CD4-positive, alpha-beta T cell treated with Interleukin-2 at 100 ng/mL for 4 hours (primary cell): Measurements from ENCODE around the gene VAV3.
"Not testable (repeated sequence)": the region's sequence is repeated elsewhere in the genome, so short reads cannot be mapped to it uniquely, and the experiment has no call there.

Experiments
- DNase-seq: peaks from one replicate; pipeline ENCODE4 v3.0.0-alpha.2; 2020; ENCODE audit warnings: low spot score

VAV3 gene

GRCh38 chr1:107894605-107895004 is 70.4 kb downstream of the VAV3 start:
- DNase-seq = no peak

GRCh38 chr1:107893350-107893749 is 71.6 kb downstream of the VAV3 start:
- not testable (repeated sequence) for DNase-seq

DNA sequence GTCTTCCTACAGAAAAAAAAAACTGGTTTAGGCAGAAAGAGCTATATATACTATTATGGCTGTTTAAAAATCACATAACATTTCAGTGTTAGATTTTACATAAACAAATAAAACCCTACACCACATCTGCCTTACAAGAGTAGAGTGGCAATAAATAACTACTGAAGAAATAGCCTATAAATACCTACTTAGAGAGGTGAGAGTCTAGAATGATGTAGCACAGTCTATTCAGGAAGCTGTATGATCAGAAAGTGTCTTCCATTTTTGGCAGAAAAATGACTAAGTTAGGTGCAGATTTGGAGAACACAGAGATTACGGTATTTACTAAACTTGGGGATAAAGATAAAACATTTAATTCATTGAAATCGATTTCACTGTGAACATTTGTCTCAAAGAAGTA is 75.5 kb downstream of the VAV3 start:
- no peak for DNase-seq

- no peak for DNase-seq
These were observed 81.4 kb downstream of the VAV3 start for GRCh38 chr1:107883562-107883961.

DNA sequence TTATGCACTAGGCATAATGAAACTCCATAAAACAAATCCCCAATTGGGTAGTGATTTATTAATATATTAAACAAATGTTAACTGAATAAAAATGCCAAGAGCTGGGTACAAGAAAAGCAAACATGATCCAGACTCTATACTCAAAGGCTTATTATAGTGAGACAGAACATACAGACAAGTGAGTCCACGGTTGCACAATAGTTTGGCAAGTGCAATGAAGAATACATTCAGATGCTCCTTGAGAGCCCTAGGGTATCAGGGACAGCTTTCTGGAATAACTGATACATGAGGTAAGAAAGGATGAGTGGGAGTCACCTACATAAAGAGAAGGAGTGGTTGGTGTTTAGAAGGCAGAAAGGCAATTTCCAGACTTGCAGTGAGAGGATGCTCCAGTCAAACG is 85.1 kb downstream of the VAV3 start:
- no peak for DNase-seq

GRCh38 chr1:107879346-107879745 is 85.6 kb downstream of the VAV3 start:
- no peak for DNase-seq

- no peak for DNase-seq
These were observed 87.2 kb downstream of the VAV3 start for GRCh38 chr1:107877745-107878144.

DNA sequence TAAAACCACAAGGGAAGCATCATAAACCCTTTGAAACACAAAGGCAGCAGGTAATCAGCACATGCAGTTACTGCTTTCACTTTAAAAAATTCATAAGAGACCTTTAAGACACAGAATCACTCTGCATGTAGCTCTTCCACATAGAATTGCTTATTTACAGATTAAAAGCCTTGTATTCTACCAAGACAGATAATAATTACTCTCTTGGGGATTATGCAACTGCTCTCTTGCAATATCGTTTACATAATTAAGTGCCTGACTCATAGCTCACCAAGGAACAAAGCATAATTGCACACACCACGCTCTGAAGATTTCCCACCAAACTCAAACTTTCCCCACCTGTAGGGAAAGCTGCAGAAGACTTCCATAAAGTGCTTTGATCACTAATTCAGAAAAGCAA is 87.9 kb downstream of the VAV3 start:
- no peak for DNase-seq

DNA sequence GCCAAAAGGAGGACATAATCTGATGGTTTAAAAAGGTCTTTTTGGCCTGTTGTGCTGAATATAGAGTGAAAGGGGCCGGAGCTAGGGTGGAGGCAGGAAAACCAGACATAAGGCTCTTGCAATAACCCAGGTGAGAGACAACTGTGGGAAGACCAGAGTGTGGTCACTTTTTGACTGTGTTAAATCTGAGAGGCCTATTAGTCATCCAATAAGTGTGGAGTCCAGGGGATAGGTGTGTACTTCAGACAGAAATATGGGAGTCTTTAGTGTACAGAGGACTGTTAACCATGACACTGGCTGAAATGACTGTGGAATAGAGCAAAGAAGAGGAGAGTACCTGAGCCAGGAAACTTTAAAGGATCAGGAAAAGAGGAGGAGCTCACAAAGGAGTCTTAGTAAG is 89.3 kb downstream of the VAV3 start:
- DNase-seq = no peak

DNA sequence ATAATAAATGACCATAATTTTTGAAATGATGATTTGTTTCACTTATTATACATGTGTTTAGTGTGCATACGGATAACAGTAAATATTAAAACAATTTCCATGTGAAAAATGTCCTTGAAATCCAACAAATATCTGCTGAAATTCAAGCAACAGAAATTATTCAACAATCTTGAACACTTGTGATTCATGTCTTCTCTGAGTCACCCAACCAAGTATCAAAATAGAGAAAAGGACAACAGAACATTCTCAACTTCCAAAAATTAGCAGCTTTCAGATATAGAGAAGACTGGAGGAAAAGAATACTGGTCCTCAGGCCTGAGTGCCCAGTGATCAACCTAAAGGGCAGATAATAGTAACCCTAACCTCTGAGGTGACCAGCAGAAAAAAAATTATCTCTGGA is 90.8 kb downstream of the VAV3 start:
- DNase-seq = no peak

DNA sequence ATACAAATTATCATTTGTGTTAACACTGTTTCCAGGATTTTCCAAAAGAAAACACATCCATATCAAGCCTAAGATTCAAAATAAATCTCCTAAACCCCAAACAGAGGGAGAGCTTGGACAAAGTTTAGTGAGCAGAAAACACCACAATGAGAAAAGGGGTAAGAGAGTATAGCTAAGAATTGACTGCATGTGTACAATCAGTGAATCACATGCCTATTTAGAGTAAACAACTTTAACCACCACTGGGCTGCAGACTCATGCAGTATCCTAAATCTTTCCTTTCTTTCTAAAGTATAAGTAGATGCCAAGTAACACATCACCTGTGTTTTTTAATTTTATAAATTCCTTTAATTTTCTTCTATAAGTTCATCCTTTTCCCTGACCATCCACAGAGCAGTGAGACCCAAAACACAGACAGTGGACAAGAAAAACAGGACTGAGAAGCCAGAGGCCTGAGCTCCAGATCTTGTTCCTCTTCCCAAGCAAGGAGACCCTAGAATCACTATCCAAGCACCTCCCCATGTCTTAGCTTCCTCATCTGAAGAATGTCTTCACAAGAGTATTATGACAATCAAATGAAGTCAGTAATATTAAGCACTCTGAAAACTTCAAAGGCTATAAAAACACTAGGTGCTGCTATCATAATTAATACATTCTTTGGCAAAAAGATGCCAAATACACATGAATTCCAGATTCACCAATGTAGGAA is 93.1 kb downstream of the VAV3 start:
- no peak for DNase-seq

DNA sequence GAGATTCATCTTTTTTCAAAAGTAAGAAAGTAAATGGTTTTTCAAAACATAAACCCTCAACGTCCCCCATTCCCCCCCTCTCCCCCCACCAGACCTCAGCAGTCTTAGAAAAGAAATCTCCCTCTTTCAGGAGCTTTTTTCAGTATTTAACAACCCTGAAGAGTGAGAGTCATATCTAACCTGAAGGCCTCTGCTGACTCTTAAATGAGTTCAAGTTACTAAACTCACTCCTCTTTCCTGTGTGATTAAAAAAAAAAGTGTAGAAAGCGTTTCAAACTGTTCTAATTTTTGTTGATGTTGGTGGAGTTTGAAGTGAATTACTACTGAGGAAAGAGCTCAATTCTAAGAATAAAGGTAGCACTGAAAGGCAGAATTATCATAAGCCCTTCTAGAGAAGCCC is 93.7 kb downstream of the VAV3 start:
- DNase-seq = peak; percentile 9

DNA sequence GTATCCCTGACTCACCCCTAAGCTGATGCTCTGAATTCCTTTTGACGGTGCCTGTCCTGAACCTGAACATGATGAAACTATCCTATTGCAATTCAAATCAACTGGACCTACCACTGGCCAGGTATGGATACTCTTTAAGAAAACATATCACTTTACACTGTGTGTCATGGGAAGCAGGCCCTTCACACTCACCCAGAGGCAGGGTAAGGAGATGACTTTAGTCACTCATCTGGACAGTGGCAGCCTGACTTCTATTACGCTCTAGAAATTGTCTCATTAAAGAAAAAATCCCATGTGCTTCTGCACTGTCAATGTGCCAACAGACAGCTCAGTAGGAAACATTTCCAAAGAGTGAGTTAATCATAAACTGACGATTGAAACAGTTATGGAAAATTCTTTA is 94.3 kb downstream of the VAV3 start:
- DNase-seq = no peak

- no peak for DNase-seq
These were observed 97.1 kb downstream of the VAV3 start for GRCh38 chr1:107867897-107868296.

DNA sequence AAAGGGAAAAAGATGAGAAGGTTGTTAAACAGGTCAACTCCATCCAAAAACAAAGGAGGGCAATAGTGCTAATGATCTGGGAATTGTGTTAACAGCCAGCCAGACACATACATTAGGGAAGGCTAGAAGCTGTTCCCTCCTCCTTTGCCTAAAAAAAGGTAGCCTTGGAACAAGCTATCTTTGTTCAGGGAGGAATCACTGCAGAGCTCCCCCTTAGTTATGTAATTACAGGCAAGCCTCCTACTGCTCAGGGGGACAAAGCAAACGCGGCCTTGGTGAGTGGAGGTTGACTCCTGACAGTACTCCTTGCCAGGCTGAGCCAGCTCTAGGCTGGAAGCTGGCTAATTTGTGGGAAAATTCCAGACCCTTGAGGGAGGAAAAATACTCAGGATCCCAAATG is 97.6 kb downstream of the VAV3 start:
- DNase-seq = no peak

DNA sequence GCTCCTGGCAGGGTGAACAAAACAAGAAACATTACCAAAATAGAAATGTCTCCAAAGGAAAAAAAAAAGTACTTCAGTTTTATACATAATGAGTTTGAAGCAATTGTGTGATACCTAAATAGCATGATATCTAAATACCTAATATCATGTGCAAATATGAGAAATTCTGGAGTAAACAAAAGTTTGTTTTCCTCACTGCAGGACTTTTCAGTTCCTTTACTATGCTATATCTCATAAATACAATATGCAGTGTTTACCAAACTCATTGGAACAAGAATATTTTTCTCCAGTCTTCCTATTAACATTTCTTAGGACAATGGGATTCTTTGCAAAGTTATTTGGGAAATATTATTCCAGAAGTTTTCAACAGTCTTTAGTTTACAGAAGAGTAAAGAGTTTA is 98.1 kb downstream of the VAV3 start:
- DNase-seq = no peak

DNA sequence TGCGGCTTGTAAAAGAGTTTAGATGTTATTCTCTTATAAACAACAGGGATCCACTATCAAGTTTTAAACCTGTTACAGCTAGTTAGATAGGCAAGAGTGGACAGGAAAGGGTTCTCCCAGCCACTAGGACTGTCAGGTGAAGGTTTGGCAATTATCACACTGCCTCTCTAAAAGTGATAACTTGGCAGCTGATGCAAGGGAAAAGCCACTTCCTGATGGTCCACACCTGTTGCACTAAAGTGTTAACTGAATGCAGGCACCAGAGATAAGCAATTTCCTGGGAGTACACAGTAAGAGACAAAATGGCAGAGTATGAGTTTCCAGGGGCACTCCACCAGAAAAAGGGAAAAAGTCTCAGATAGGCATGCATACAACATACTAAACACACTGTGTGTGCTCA is 99.4 kb downstream of the VAV3 start:
- no peak for DNase-seq

GRCh38 chr1:107863342-107863741 is 101.6 kb downstream of the VAV3 start:
- DNase-seq = no peak

DNA sequence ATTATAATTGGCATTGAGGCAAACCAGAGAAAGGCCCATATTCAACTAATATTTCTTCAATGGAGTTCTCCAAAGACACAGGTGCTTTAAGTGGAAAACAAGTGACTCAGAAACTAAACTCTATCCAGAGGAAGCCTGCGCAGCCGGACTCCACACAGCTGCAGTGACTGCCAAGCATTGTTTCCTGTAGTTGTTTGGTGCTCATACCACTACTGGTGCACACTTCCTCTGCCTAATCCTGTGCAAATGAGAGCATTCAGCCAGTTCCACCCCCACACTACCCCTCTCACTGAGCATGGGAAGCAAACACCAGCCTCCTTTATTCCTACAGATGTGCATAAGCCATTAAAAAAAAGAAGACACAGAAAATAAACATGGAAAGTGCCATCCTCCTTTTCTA is 102.9 kb downstream of the VAV3 start:
- no peak for DNase-seq

GRCh38 chr1:107858323-107858722 is 106.7 kb downstream of the VAV3 start:
- no peak for DNase-seq

GRCh38 chr1:107851418-107851817 is 113.6 kb downstream of the VAV3 start:
- no peak for DNase-seq

GRCh38 chr1:107844541-107845194 is 120.3 kb downstream of the VAV3 start:
- not testable (repeated sequence) for DNase-seq

GRCh38 chr1:107843989-107844388 is 121.0 kb downstream of the VAV3 start:
- DNase-seq = no peak

DNA sequence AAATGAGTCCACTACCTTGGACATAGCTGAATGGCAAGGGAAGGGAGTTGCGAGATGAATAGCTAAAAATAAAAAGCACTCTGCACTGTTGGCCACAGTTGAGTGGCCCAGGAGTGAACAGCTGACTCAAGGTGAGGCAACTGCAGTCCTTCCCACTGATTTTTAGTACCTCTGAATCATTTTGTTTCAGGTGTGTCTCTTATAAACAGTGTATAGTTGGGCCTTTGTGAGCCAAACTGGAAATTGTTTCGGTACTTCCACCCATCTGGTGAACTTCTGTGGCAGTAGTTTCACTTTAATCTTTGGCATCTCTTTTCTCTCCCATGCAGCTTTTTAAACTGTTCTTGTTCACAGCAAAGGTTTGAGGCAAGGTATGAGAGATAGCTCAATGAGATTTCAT is 122.7 kb downstream of the VAV3 start:
- no peak for DNase-seq
